ENCODE measurements around the gene TBCD.

GRCh38 chr17:82927311-82927660 is 175.4 kb downstream of the TBCD start:
- TF ChIP-seq EP300 (conservative IDR thresholded peaks at IDR 0.05; ENCODE audit: poor library complexity, severe bottlenecking) = no peak
- no peak for TF ChIP-seq CTCF (IDR thresholded peaks at IDR 0.05; ENCODE audit: poor library complexity, severe bottlenecking)

Data from neural cell (in vitro differentiated cells).